Fibroblast of peridontal ligament (primary cell): ENCODE results near the gene PIEZO1.
"Not testable (repeated sequence)": the region's sequence is repeated elsewhere in the genome, so short reads cannot be mapped to it uniquely, and the experiment has no call there.

Source experiments
- DNase-seq: peaks from one replicate; pipeline ENCODE4 v3.0.0-alpha.2; 2010; ENCODE audit errors: extremely low read depth

Gene PIEZO1

GRCh38 chr16:88805340-88805715 lies 20.3 kb upstream of the PIEZO1 start:
- no peak for DNase-seq

GRCh38 chr16:88804552-88805339 lies 19.7 kb upstream of the PIEZO1 start:
- no peak for DNase-seq

- no peak for DNase-seq
Observed at GRCh38 chr16:88804173-88804551, 19.1 kb upstream of the PIEZO1 start.

GRCh38 chr16:88803264-88803987 lies 18.4 kb upstream of the PIEZO1 start, which contains the start of gene CDT1:
Gene CDT1, plus strand, starts transcription at chr16:88803789. Its CDS starts 43 bp downstream, at chr16:88803832.
- peak; percentile 67 for DNase-seq

GRCh38 chr16:88800277-88800592 lies 15.2 kb upstream of the PIEZO1 start:
- no peak for DNase-seq

DNA sequence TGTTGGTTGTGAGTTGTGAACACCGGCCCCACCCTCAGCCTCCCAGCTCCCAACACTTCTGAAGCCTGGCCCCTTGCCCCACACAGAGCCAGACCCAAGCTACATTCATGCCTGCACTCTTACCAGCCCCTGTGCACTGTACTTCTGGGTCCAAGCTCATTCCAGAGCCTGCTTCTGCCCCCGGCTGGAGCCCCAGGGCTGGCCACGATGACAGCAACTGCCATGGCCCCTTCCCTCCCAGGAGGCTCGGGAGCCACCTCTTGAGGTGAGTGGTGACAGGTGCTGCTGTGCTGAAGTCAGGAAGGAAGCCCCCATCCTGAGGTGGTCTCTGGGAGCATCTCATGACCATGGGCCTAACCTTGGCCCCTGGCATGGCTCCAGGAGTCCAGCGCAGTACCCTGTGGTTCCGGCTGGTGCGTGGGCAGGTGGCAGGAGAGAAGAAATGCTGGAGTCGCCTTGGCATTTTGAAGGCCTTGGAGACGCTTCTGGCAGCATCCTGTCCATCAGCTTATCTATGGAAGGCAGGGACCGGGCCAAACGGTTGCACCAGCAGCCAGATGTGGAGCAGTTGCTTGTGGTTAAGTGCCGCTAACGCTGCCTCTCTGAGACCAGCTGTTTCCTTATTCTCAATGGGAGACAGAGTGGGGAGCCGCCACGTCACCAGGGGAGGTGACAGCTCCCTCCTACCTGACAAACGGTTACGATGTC lies 14.7 kb upstream of the PIEZO1 start:
- DNase-seq = no peak

GRCh38 chr16:88798772-88799455 lies 13.9 kb upstream of the PIEZO1 start:
- DNase-seq = no peak

DNA sequence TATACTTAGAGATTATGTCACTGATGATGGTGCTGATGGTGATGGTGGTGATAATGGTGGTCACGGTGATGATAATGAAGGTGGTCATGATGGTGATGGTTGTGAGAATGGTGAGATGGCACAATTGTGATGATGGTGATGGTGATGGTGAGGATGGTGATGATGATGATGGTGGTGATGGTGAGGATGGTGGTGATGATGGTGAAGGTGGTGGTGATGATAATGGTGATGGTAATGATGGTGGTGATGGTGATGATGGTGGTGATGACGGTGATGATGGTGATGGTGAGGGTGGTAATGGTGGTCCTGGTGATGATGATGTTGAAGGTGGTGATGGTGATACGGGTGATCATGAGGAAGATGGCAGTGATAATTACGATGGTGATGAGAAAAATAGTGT lies 13.1 kb upstream of the PIEZO1 start:
- DNase-seq = no peak

- DNase-seq = no peak
Observed at GRCh38 chr16:88796278-88796677, 11.3 kb upstream of the PIEZO1 start.

DNA sequence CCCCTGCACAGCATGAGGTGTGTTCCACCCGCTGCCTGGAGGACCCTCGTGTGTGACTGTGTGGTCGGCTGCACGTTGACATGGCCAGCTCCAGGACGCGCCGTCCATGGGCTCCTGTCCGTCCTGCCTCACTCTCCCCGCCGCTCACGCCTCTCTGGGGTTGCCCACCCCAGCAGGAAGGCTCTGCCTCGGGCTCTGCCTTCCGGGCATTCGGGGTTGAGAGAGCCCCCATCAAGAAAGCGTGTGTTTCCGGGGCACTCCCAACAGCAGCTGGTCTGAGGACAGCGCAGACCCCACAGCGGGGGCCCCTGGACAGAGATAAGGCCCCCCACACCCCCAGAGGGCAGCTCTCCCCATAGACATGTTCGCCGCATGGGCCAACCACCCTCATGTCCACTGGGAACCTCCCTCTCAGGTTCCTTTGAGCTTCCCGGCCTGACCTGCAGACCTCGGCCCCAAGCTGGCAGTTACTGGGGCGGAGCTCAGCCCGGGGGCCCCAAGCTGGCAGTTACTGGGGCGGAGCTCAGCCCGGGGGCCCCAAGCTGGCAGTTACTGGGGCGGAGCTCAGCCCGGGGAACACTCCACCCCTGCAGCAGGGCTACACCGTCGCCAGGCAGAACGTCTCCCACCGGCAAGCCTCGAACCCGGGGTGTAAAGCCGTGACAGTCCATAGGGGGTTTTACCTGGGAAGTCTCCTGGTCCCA lies 8.4 kb upstream of the PIEZO1 start:
- DNase-seq = no peak

GRCh38 chr16:88792668-88793250 lies 7.7 kb upstream of the PIEZO1 start:
- no peak for DNase-seq

GRCh38 chr16:88792078-88792550 lies 7.1 kb upstream of the PIEZO1 start:
- DNase-seq = no peak

GRCh38 chr16:88790312-88791211 lies 5.5 kb upstream of the PIEZO1 start:
- no peak for DNase-seq

DNA sequence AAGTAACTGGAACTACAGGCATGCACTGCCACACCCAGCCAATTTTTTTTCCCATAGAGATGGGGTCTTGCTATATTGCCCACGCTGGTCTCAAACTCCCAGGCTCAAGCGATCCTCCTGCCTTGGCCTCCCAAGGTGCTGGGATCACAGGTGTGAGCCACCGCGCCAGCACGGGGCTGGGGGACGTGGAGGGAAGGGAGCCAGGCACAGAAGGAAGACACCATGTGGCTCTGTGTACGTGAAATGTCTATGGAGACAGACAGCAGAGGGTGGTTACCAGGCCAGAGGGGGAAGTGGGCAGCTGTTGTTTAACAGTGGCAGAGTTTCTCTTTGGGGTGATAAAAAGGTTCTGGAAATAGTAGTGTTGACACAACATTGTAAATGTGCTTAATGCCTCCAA lies 4.6 kb upstream of the PIEZO1 start:
- DNase-seq = no peak

DNA sequence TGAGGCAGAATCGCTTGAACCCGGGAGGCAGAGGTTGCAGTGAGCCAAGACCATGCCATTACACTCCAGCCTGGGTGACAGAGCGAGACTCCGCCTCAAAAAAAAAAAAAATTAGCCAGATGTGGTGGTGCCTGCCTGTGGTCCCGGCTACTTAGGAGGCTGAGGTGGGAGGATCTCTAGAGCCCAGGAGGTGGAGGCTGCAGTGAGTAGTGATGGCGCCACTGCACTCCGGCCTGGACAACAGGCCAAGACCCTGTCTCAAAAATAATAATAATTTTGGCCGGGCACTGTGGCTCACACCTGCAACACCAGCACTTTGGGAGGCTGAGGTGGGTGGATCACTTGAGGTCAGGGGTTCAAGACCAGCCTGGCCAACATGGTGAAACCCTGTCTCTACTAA lies 3.7 kb upstream of the PIEZO1 start:
- not testable (repeated sequence) for DNase-seq

- DNase-seq = no peak
Observed at GRCh38 chr16:88787579-88788314, 2.7 kb upstream of the PIEZO1 start.

DNA sequence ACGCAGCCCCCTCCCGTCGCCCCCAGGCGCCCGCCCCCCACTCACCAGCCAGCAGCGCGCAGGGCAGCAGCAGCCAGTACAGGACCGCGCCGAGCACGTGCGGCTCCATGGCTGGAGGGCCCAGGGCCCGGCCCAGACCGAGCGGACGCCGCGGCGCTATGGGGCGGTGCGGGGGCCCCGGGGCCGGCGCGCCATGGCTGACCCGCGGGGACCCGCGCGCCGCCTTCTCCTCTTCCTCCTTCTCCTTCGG lies 239 bp downstream of the PIEZO1 start:
- DNase-seq = no peak

- peak; percentile 80 for DNase-seq
Observed at GRCh38 chr16:88784074-88784855, 755 bp downstream of the PIEZO1 start.
